Suprapubic skin (tissue), 4 donors: ENCODE data around the gene DAAM2.

Source experiments
- CTCF ChIP-seq, 2 donors: fragments of 200-600 bp in 1 of 2; fragments of 450-650 bp in 1 of 2; sonication (generic) in 1 of 2; IDR thresholded peaks; one replicate each; pipeline ENCODE4 v1.5.1; 2016 to 2019; ENCODE audit warnings: antibody characterized with exemption in 2 of 2, mild to moderate bottlenecking in 1 of 2, moderate library complexity in 1 of 2
- EP300 ChIP-seq: sonication (generic); formaldehyde crosslinking; IDR thresholded peaks from one replicate; pipeline ENCODE4 v1.6.1; 2017; ENCODE audit warnings: antibody characterized with exemption
- POLR2A ChIP-seq, 2 donors: fragments of 450-650 bp; IDR thresholded peaks; one replicate each; pipeline ENCODE4 v1.6.1; 2017; ENCODE audit warnings: antibody characterized with exemption in 2 of 2, mild to moderate bottlenecking in 2 of 2, moderate library complexity in 2 of 2
- POLR2AphosphoS5 ChIP-seq, 3 donors: sonication (generic); formaldehyde crosslinking; IDR thresholded peaks; one replicate each; pipeline ENCODE4 v1.6.1; 2017; ENCODE audit warnings: antibody characterized with exemption in 3 of 3

GRCh38 chr6:39931607-39932006 is 139.4 kb downstream of the DAAM2 start:
- TF ChIP-seq CTCF (IDR thresholded peaks at IDR 0.05) (no peak), POLR2A (IDR thresholded peaks at IDR 0.05) (no peak), POLR2AphosphoS5 (IDR thresholded peaks at IDR 0.05) (no peak), EP300 (no peak)
